ENCODE measurements around the gene SH3TC2. TPM values are rescaled to one million over a fixed set of nuclear protein-coding genes. Genes with fewer than 3 reads are reported as not detected.

The SH3TC2 gene
- total and polyA plus RNA-seq, 2 of the 4 experiments (the other 2 are of a cell fraction): 3.4 to 7.9 TPM

DNA sequence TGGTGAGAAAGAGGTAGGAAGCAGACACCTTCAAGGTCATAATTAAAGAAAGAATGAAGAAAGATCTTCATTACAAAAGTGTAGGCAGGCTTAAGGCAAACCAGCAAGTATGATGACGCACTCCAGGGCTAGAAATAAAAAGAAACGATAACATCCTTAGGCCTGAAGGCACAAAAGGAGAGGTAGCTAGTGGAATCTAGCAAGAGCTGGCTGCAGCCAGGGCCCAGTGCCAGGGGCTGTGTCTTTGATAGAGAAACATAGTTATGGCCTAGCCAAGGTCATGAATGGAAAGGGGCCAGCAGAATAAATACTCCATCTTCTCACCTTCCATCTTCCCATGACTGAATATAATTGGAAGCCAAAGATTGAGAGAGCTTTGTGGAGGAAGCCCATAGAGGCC, 6.8 kb upstream of the SH3TC2 start:
- Histone ChIP-seq H2AK5ac (ENCODE audit: low read depth, low read length) (no peak overlapping the region), H3K27me3 (ENCODE audit: control insufficient read depth, insufficient read depth, low read length) (no peaks in the 10 kb centered on the region), H3K9ac (ENCODE audit: low read depth, low read length) (no peak overlapping the region), H4K5ac (ENCODE audit: low read depth, low read length) (no peak overlapping the region), H2AK9ac (replicated peaks; ENCODE audit: low read depth, low read length, poor library complexity) (no peak overlapping the region), H3K79me1 (ENCODE audit: low read depth in 1 of 2, low read length in 2 of 2) (no peaks in the 10 kb centered on the region), H3K9me1 (ENCODE audit: insufficient read depth, low read length) (no peaks in the 10 kb centered on the region), H2BK120ac (ENCODE audit: low read depth, low read length) (no peak overlapping the region), H4K20me1 (ENCODE audit: insufficient read depth, low read length) (no peaks in the 10 kb centered on the region), H3K9me3 (ENCODE audit: control insufficient read depth, insufficient read depth, low read length) (no peaks in the 10 kb centered on the region), H2BK15ac (ENCODE audit: low read depth, low read length) (no peak overlapping the region), H3K23ac (ENCODE audit: low read depth, low read length) (no peak overlapping the region), H3K4me1 (ENCODE audit: control insufficient read depth, insufficient read depth, low read length) (0 out of 2 replicates have a peak, but pooled peaks cover 2% of the 10 kb centered on the region), H2AFZ (replicated peaks; ENCODE audit: low read length, poor library complexity) (no peak overlapping the region), H3K56ac (ENCODE audit: extremely low read depth, insufficient read depth, low read length) (no peak overlapping the region), H4K91ac (ENCODE audit: insufficient read depth, low read depth, low read length) (no peak overlapping the region), H3K4ac (ENCODE audit: low read depth, low read length) (no peak overlapping the region), H3K4me2 (ENCODE audit: low read depth, low read length) (no peak overlapping the region), H3K14ac (replicated peaks; ENCODE audit: low read depth, low read length) (no peak overlapping the region), H3K36me3 (ENCODE audit: control insufficient read depth, insufficient read depth, low read length) (no peaks in the 10 kb centered on the region), H3K27ac (ENCODE audit: insufficient read depth, low read length) (no peak overlapping the region), H4K8ac (ENCODE audit: low read depth in 2 of 2, low read length in 2 of 2) (no peak overlapping the region), H3K18ac (ENCODE audit: low read depth, low read length) (no peak overlapping the region), H3K4me3 (ENCODE audit: insufficient read depth, low read depth, low read length) (no peak overlapping the region), H2BK5ac (ENCODE audit: low read depth, low read length, poor library complexity, severe bottlenecking) (no peak overlapping the region), H2BK20ac (ENCODE audit: low read depth, low read length) (no peak overlapping the region)
- dilution Hi-C loops (cut with HindIII; ENCODE audit: low sequenced_read_pairs, unreplicated experiment): no loop called here
- 80% methylated on average over 1 of the region's 2 CpGs; no CpG with 5 or more reads in 1 of the 2 experiments for WGBS, 2 experiments (ENCODE audit: extremely low coverage in 2 of 2, insufficient read length in 1 of 2)
- no peak for DNase-seq
- no TSS peak for BruUV-seq (replicated peaks)
- TF ChIP-seq SMC3 (IDR thresholded peaks at IDR 0.05; ENCODE audit: low read depth, low read length) (no peak), MAFK (IDR thresholded peaks at IDR 0.05; ENCODE audit: low read depth, low read length) (no peak), FOS (IDR thresholded peaks at IDR 0.05; ENCODE audit: low read depth, low read length) (no peak), BHLHE40 (IDR thresholded peaks at IDR 0.05; ENCODE audit: low read depth, low read length) (no peak), CHD1 (IDR thresholded peaks at IDR 0.05; ENCODE audit: low read depth, low read length) (no peak), RAD21 (IDR thresholded peaks at IDR 0.05; ENCODE audit: low read length) (no peak), CEBPB (IDR thresholded peaks at IDR 0.05; ENCODE audit: low read depth, low read length) (no peak), NFE2L2 (IDR thresholded peaks at IDR 0.05; ENCODE audit: low read depth, low read length) (no peak), RFX5 (IDR thresholded peaks at IDR 0.05; ENCODE audit: low read depth, low read length) (no peak), RCOR1 (IDR thresholded peaks at IDR 0.05; ENCODE audit: insufficient replicate concordance, low read length) (no peak), MXI1 (IDR thresholded peaks at IDR 0.05; ENCODE audit: borderline replicate concordance, low read depth, low read length) (no peak), POLR2A (IDR thresholded peaks at IDR 0.05; ENCODE audit: low read depth, low read length) (no peak), MAZ (IDR thresholded peaks at IDR 0.05; ENCODE audit: borderline replicate concordance, low read depth, low read length) (no peak)
- TF ChIP-seq, protein P1, sequence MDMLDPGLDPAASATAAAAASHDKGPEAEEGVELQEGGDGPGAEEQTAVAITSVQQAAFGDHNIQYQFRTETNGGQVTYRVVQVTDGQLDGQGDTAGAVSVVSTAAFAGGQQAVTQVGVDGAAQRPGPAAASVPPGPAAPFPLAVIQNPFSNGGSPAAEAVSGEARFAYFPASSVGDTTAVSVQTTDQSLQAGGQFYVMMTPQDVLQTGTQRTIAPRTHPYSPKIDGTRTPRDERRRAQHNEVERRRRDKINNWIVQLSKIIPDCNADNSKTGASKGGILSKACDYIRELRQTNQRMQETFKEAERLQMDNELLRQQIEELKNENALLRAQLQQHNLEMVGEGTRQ (IDR thresholded peaks at IDR 0.05; ENCODE audit: low read depth, low read length): no peak
- TF ChIP-seq, protein P2, sequence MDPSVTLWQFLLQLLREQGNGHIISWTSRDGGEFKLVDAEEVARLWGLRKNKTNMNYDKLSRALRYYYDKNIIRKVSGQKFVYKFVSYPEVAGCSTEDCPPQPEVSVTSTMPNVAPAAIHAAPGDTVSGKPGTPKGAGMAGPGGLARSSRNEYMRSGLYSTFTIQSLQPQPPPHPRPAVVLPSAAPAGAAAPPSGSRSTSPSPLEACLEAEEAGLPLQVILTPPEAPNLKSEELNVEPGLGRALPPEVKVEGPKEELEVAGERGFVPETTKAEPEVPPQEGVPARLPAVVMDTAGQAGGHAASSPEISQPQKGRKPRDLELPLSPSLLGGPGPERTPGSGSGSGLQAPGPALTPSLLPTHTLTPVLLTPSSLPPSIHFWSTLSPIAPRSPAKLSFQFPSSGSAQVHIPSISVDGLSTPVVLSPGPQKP (IDR thresholded peaks at IDR 0.05; ENCODE audit: borderline replicate concordance, low read depth, low read length): no peak
- TF ChIP-seq, protein P3, sequence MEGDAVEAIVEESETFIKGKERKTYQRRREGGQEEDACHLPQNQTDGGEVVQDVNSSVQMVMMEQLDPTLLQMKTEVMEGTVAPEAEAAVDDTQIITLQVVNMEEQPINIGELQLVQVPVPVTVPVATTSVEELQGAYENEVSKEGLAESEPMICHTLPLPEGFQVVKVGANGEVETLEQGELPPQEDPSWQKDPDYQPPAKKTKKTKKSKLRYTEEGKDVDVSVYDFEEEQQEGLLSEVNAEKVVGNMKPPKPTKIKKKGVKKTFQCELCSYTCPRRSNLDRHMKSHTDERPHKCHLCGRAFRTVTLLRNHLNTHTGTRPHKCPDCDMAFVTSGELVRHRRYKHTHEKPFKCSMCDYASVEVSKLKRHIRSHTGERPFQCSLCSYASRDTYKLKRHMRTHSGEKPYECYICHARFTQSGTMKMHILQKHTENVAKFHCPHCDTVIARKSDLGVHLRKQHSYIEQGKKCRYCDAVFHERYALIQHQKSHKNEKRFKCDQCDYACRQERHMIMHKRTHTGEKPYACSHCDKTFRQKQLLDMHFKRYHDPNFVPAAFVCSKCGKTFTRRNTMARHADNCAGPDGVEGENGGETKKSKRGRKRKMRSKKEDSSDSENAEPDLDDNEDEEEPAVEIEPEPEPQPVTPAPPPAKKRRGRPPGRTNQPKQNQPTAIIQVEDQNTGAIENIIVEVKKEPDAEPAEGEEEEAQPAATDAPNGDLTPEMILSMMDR (conservative IDR thresholded peaks at IDR 0.05; ENCODE audit: low read depth, low read length): no peak
- in situ Hi-C loops (cut with MboI; ENCODE audit: low sequenced_read_pairs): no loop called here
- intact Hi-C loops (cut with micrococcal nuclease): no loop called here
- no peak for ATAC-seq (ENCODE audit: low read depth)
- ChIA-PET CTCF (interaction anchor here (0.6 kb wide), 1 partner anchor 50 kb away, joined by 3 read pairs; no protein-coding TSS in a partner anchor), POLR2A (ENCODE audit: unreplicated experiment) (no interaction called here)

All from IMR-90 (cell line).